Measurements from ENCODE around the gene CCDC197. TPM values are rescaled to one million over a fixed set of nuclear protein-coding genes. Genes with fewer than 3 reads are reported as not detected.

CCDC197 gene
- total RNA-seq, 2 experiments from 2014 or later = not detected

GRCh38 chr14:93989939-93990338, 7.2 kb upstream of the CCDC197 start:
- CTCF ChIA-PET = interaction anchor here (1.1 to 17.5 kb wide), 3 partner anchors 11 to 50 kb away, joined by 3 to 437 read pairs (median 9); partner anchors contain the start of gene OTUB2
- H3K27me3 Mint-ChIP-seq = peaks cover 2% of the 10 kb centered on the region
- H3K9me3 Mint-ChIP-seq = no peaks in the 10 kb centered on the region
- no peak overlapping the region for H3K4me3 Mint-ChIP-seq
- peak overlapping the region; percentile 9 for H3K27ac Mint-ChIP-seq
- DNase-seq (no peak), ATAC-seq (no peak)
- no peak for TF ChIP-seq CTCF (IDR thresholded peaks at IDR 0.05)
- POLR2A ChIA-PET = interaction anchor here (1.0 to 3.3 kb wide), 3 partner anchors 8 to 30 kb away, joined by 3 to 13 read pairs (median 7); no protein-coding TSS in a partner anchor
- intact Hi-C loops (cut with micrococcal nuclease) = no loop called here
- peaks cover 12% of the 10 kb centered on the region for H3K4me1 Mint-ChIP-seq (ENCODE audit: low read depth)
- H3K36me3 Mint-ChIP-seq (ENCODE audit: low read depth) = no peaks in the 10 kb centered on the region

- peak overlapping the region; percentile 40 for H3K27ac Mint-ChIP-seq
- CTCF ChIA-PET = interaction anchor here (0.9 to 17.5 kb wide), 9 partner anchors 8 to 51 kb away, joined by 3 to 437 read pairs (median 4); no protein-coding TSS in a partner anchor
- H3K27me3 Mint-ChIP-seq = peaks cover 2% of the 10 kb centered on the region
- no peaks in the 10 kb centered on the region for H3K36me3 Mint-ChIP-seq (ENCODE audit: low read depth)
- ATAC-seq = peak; percentile 37
- POLR2A ChIA-PET = interaction anchor here (0.6 to 3.3 kb wide), 5 partner anchors 9 to 31 kb away, joined by 3 to 15 read pairs (median 7); no protein-coding TSS in a partner anchor
- no peaks in the 10 kb centered on the region for H3K9me3 Mint-ChIP-seq
- no peak overlapping the region for H3K4me3 Mint-ChIP-seq
- no peak for DNase-seq
- no peak for TF ChIP-seq CTCF (IDR thresholded peaks at IDR 0.05)
- peaks cover 22% of the 10 kb centered on the region for H3K4me1 Mint-ChIP-seq (ENCODE audit: low read depth)
- intact Hi-C loops (cut with micrococcal nuclease) = no loop called here
Observed at GRCh38 chr14:93991212-93991611, 5.9 kb upstream of the CCDC197 start.

GRCh38 chr14:93991649-93992048, 5.5 kb upstream of the CCDC197 start:
- DNase-seq (no peak), ATAC-seq (no peak)
- Mint-ChIP-seq H3K36me3 (ENCODE audit: low read depth) (no peaks in the 10 kb centered on the region), H3K27me3 (peaks cover 2% of the 10 kb centered on the region), H3K27ac (no peak overlapping the region), H3K4me1 (ENCODE audit: low read depth) (peaks cover 24% of the 10 kb centered on the region), H3K9me3 (no peaks in the 10 kb centered on the region), H3K4me3 (no peak overlapping the region)
- POLR2A ChIA-PET = interaction anchor here (1.6 to 3.3 kb wide), 4 partner anchors 8 to 31 kb away, joined by 5 to 15 read pairs (median 10); no protein-coding TSS in a partner anchor
- TF ChIP-seq CTCF (IDR thresholded peaks at IDR 0.05) = no peak
- intact Hi-C loops (cut with micrococcal nuclease) = no loop called here
- CTCF ChIA-PET = interaction anchor here (0.9 to 17.5 kb wide), 10 partner anchors 8 to 145 kb away, joined by 3 to 437 read pairs (median 5); no protein-coding TSS in a partner anchor

GRCh38 chr14:93993382-93993781, 3.7 kb upstream of the CCDC197 start:
- DNase-seq = no peak
- ATAC-seq = no peak
- H3K9me3 Mint-ChIP-seq = no peaks in the 10 kb centered on the region
- no peak for TF ChIP-seq CTCF (IDR thresholded peaks at IDR 0.05)
- H3K4me1 Mint-ChIP-seq (ENCODE audit: low read depth) = peaks cover 34% of the 10 kb centered on the region
- ChIA-PET POLR2A (interaction anchor here (1.3 to 3.3 kb wide), 5 partner anchors 10 to 33 kb away, joined by 4 to 15 read pairs (median 6); no protein-coding TSS in a partner anchor), CTCF (interaction anchor here (0.8 to 17.5 kb wide), 4 partner anchors 8 to 143 kb away, joined by 3 to 437 read pairs (median 9); no protein-coding TSS in a partner anchor)
- no peaks in the 10 kb centered on the region for H3K36me3 Mint-ChIP-seq (ENCODE audit: low read depth)
- H3K27me3 Mint-ChIP-seq = peaks cover 2% of the 10 kb centered on the region
- H3K4me3 Mint-ChIP-seq = no peak overlapping the region
- intact Hi-C loops (cut with micrococcal nuclease) = no loop called here
- H3K27ac Mint-ChIP-seq = no peak overlapping the region
